Measurements from ENCODE around the gene TCF12. TPM values are rescaled to one million over a fixed set of nuclear protein-coding genes. Genes with fewer than 3 reads are reported as not detected.

Gene TCF12
- total RNA-seq, 3 donors from 2014 or later (not counting 1 experiment from before 2014, with no cell fraction given), result 84.1 to 111 (median 107) TPM

GRCh38 chr15:57183041-57183440 is 264.6 kb downstream of the TCF12 start:
- no peak overlapping the region for H3K4me3 ChIP-seq (ENCODE audit: low read length)
- H3K36me3 Mint-ChIP-seq, result no peaks in the 10 kb centered on the region
- H3K36me3 ChIP-seq (ENCODE audit: control insufficient read depth, insufficient read depth, low read length), result no peaks in the 10 kb centered on the region
- intact Hi-C loops (cut with micrococcal nuclease), result no loop called here
- ATAC-seq, result no peak
- H3K27ac ChIP-seq (ENCODE audit: low read length), result no peak overlapping the region
- no CpG with 5 or more reads among the region's 1 CpG for WGBS (ENCODE audit: insufficient coverage)
- no peak for TF ChIP-seq CTCF (IDR thresholded peaks at IDR 0.05)
- no peaks in the 10 kb centered on the region for H3K9me3 Mint-ChIP-seq
- no peak overlapping the region for H3K4me3 Mint-ChIP-seq
- no peaks in the 10 kb centered on the region for H3K9me3 ChIP-seq (ENCODE audit: control insufficient read depth, insufficient read depth, low read length)
- peaks cover 0 to 4% of the 10 kb centered on the region in 2 donors for H3K4me1 Mint-ChIP-seq
- no peak for DNase-seq
- no peaks in the 10 kb centered on the region for H3K27me3 Mint-ChIP-seq (ENCODE audit: low read depth in 2 of 2)
- no peaks in the 10 kb centered on the region for H3K4me1 ChIP-seq (ENCODE audit: control insufficient read depth, insufficient read depth, low read length)
- no peaks in the 10 kb centered on the region for H3K27me3 ChIP-seq (ENCODE audit: control insufficient read depth, insufficient read depth, low read length)
- H3K27ac Mint-ChIP-seq, result no peak overlapping the region

- 95% methylated on average over 4 of the region's 5 CpGs for WGBS (ENCODE audit: insufficient coverage)
- intact Hi-C loops (cut with micrococcal nuclease), result no loop called here
- Histone ChIP-seq H3K9me3 (ENCODE audit: control insufficient read depth, insufficient read depth, low read length) (no peaks in the 10 kb centered on the region), H3K27ac (ENCODE audit: low read length) (no peak overlapping the region), H3K27me3 (ENCODE audit: control insufficient read depth, insufficient read depth, low read length) (no peaks in the 10 kb centered on the region), H3K4me3 (ENCODE audit: low read length) (no peak overlapping the region), H3K4me1 (ENCODE audit: control insufficient read depth, insufficient read depth, low read length) (no peaks in the 10 kb centered on the region), H3K36me3 (ENCODE audit: control insufficient read depth, insufficient read depth, low read length) (no peaks in the 10 kb centered on the region)
- ATAC-seq (no peak), DNase-seq (no peak)
- no peaks in the 10 kb centered on the region for H3K4me1 Mint-ChIP-seq
- no peak overlapping the region for H3K27ac Mint-ChIP-seq
- no peak overlapping the region for H3K4me3 Mint-ChIP-seq
- H3K9me3 Mint-ChIP-seq, result no peaks in the 10 kb centered on the region
- no peaks in the 10 kb centered on the region for H3K27me3 Mint-ChIP-seq (ENCODE audit: low read depth in 2 of 2)
- no peak for TF ChIP-seq CTCF (IDR thresholded peaks at IDR 0.05)
- no peaks in the 10 kb centered on the region for H3K36me3 Mint-ChIP-seq
These were observed 265.3 kb downstream of the TCF12 start for GRCh38 chr15:57183614-57184344.

GRCh38 chr15:57184502-57184901 is 266.1 kb downstream of the TCF12 start:
- no peak overlapping the region for H3K4me3 ChIP-seq (ENCODE audit: low read length)
- H3K27ac ChIP-seq (ENCODE audit: low read length), result no peak overlapping the region
- Mint-ChIP-seq H3K4me3 (no peak overlapping the region), H3K36me3 (no peaks in the 10 kb centered on the region), H3K9me3 (no peaks in the 10 kb centered on the region), H3K4me1 (no peaks in the 10 kb centered on the region), H3K27me3 (ENCODE audit: low read depth in 2 of 2) (no peaks in the 10 kb centered on the region), H3K27ac (no peak overlapping the region)
- no peaks in the 10 kb centered on the region for H3K9me3 ChIP-seq (ENCODE audit: control insufficient read depth, insufficient read depth, low read length)
- TF ChIP-seq CTCF (IDR thresholded peaks at IDR 0.05), result no peak
- no peak for ATAC-seq
- 100% methylated on average over 1 of the region's 1 CpG for WGBS (ENCODE audit: insufficient coverage)
- H3K4me1 ChIP-seq (ENCODE audit: control insufficient read depth, insufficient read depth, low read length), result no peaks in the 10 kb centered on the region
- H3K27me3 ChIP-seq (ENCODE audit: control insufficient read depth, insufficient read depth, low read length), result no peaks in the 10 kb centered on the region
- H3K36me3 ChIP-seq (ENCODE audit: control insufficient read depth, insufficient read depth, low read length), result no peaks in the 10 kb centered on the region
- intact Hi-C loops (cut with micrococcal nuclease), result no loop called here
- DNase-seq, result no peak

GRCh38 chr15:57185507-57186074 is 267.1 kb downstream of the TCF12 start:
- no peaks in the 10 kb centered on the region for H3K36me3 Mint-ChIP-seq
- no peak for TF ChIP-seq CTCF (IDR thresholded peaks at IDR 0.05)
- Histone ChIP-seq H3K27ac (ENCODE audit: low read length) (no peak overlapping the region), H3K4me3 (ENCODE audit: low read length) (no peak overlapping the region), H3K27me3 (ENCODE audit: control insufficient read depth, insufficient read depth, low read length) (no peaks in the 10 kb centered on the region), H3K36me3 (ENCODE audit: control insufficient read depth, insufficient read depth, low read length) (no peaks in the 10 kb centered on the region), H3K4me1 (ENCODE audit: control insufficient read depth, insufficient read depth, low read length) (no peaks in the 10 kb centered on the region), H3K9me3 (ENCODE audit: control insufficient read depth, insufficient read depth, low read length) (no peaks in the 10 kb centered on the region)
- no peaks in the 10 kb centered on the region for H3K4me1 Mint-ChIP-seq
- DNase-seq, result no peak
- ATAC-seq, result no peak
- H3K27ac Mint-ChIP-seq, result no peak overlapping the region
- intact Hi-C loops (cut with micrococcal nuclease), result no loop called here
- no peak overlapping the region for H3K4me3 Mint-ChIP-seq
- no peaks in the 10 kb centered on the region for H3K9me3 Mint-ChIP-seq
- no peaks in the 10 kb centered on the region for H3K27me3 Mint-ChIP-seq (ENCODE audit: low read depth in 2 of 2)
